CD4-positive, alpha-beta T cell treated with Interleukin-21 for 1 hour (primary cell): ENCODE results near the gene SCAMP4.

Experiments
- DNase-seq: peaks from one replicate; pipeline ENCODE4 v3.0.0-alpha.2; 2020

The SCAMP4 gene

GRCh38 chr19:1942078-1942933 lies 37.1 kb downstream of the SCAMP4 start:
- peak; percentile 90 for DNase-seq

GRCh38 chr19:1942934-1943555 lies 37.8 kb downstream of the SCAMP4 start:
- no peak for DNase-seq

GRCh38 chr19:1943661-1944087 lies 38.5 kb downstream of the SCAMP4 start:
- no peak for DNase-seq

- no peak for DNase-seq
Measured at GRCh38 chr19:1944088-1944915, 39.1 kb downstream of the SCAMP4 start.

GRCh38 chr19:1944916-1945561 lies 39.8 kb downstream of the SCAMP4 start:
- DNase-seq, result no peak

GRCh38 chr19:1945899-1946298 lies 40.7 kb downstream of the SCAMP4 start:
- DNase-seq, result peak; percentile 35

- no peak for DNase-seq
Measured at GRCh38 chr19:1947651-1948209, 42.5 kb downstream of the SCAMP4 start.

- no peak for DNase-seq
Measured at GRCh38 chr19:1949304-1950101, 44.3 kb downstream of the SCAMP4 start.

- no peak for DNase-seq
Measured at GRCh38 chr19:1950640-1951039, 45.4 kb downstream of the SCAMP4 start.

- DNase-seq, result no peak
Measured at GRCh38 chr19:1952635-1953034, 47.4 kb downstream of the SCAMP4 start.

- no peak for DNase-seq
Measured at GRCh38 chr19:1953037-1953436, 47.8 kb downstream of the SCAMP4 start.

- no peak for DNase-seq
Measured at GRCh38 chr19:1953441-1954094, 48.4 kb downstream of the SCAMP4 start.

GRCh38 chr19:1954532-1954933 lies 49.3 kb downstream of the SCAMP4 start:
- no peak for DNase-seq

GRCh38 chr19:1955171-1956121 lies 50.2 kb downstream of the SCAMP4 start:
- DNase-seq, result no peak

- no peak for DNase-seq
Measured at GRCh38 chr19:1956122-1956494, 50.9 kb downstream of the SCAMP4 start.

- DNase-seq, result no peak
Measured at GRCh38 chr19:1956868-1957492, 51.8 kb downstream of the SCAMP4 start.

- no peak for DNase-seq
Measured at GRCh38 chr19:1957562-1958248, 52.5 kb downstream of the SCAMP4 start.

GRCh38 chr19:1959928-1960589 lies 54.9 kb downstream of the SCAMP4 start:
- DNase-seq, result no peak
